IMR-90 (cell line): Measurements from ENCODE around the gene FEZ2. TPM values are rescaled to one million over a fixed set of nuclear protein-coding genes. Genes with fewer than 3 reads are reported as not detected.

Experiments
- ATAC-seq: fragments of 200-7000 bp; cut with Tn5 transposase; 2 replicates; pipeline ENCODE4 v1.9.1; 2020; ENCODE audit warnings: low read depth, mild to moderate bottlenecking, moderate library complexity
- BruUV-seq: library from RNA; stranded (reverse); fragments of 400-500 nt; replicated peaks from 2 replicates; lab custom pipeline; 2021; lab: Mats Ljungman, UMichigan
- CTCF ChIA-PET: fragments of 300-600 bp; formaldehyde crosslinking; extraction: SDS; loops from one replicate; lab custom pipeline; 2021; ENCODE audit warnings: antibody characterized with exemption; lab: Yijun Ruan, JAX
- POLR2A ChIA-PET: fragments of 300-600 bp; sonication (Branson Sonifier 250); formaldehyde crosslinking; loops from one replicate; lab custom pipeline; 2022; ENCODE audit warnings: antibody characterized with exemption; ENCODE audit not compliant: unreplicated experiment; lab: Charles Lee
- DNase-seq: peaks from one replicate; pipeline ENCODE4 v3.0.0; 2013
- H2AFZ ChIP-seq: replicated peaks from 2 replicates; pipeline ENCODE3; 2013; ENCODE audit warnings: low read length, mild to moderate bottlenecking; ENCODE audit not compliant: poor library complexity
- H2AK5ac ChIP-seq: 2 replicates; pipeline ENCODE4 v1.6.1; 2013; ENCODE audit warnings: low read depth, low read length, inconsistent platforms
- H2AK9ac ChIP-seq: replicated peaks from 2 replicates; pipeline ENCODE3; 2013; ENCODE audit warnings: mild to moderate bottlenecking, low read depth, low read length, moderate library complexity; ENCODE audit not compliant: poor library complexity
- H2BK120ac ChIP-seq: 2 replicates; pipeline ENCODE4 v1.6.1; 2013; ENCODE audit warnings: low read depth, low read length, inconsistent platforms
- H2BK15ac ChIP-seq: 3 replicates; pipeline ENCODE4 v1.6.1; 2013; ENCODE audit warnings: low read depth, low read length, inconsistent platforms
- H2BK20ac ChIP-seq: 2 replicates; pipeline ENCODE4 v1.6.1; 2013; ENCODE audit warnings: low read depth, mild to moderate bottlenecking, inconsistent platforms, low read length, moderate library complexity
- H2BK5ac ChIP-seq: 2 replicates; pipeline ENCODE4 v1.6.1; 2013; ENCODE audit warnings: mild to moderate bottlenecking, low read depth, low read length, inconsistent platforms; ENCODE audit not compliant: poor library complexity, severe bottlenecking
- H3K14ac ChIP-seq: replicated peaks from 2 replicates; pipeline ENCODE4 v1.6.1; 2013; ENCODE audit warnings: low read depth, low read length, inconsistent platforms
- H3K18ac ChIP-seq: 2 replicates; pipeline ENCODE4 v1.6.1; 2013; ENCODE audit warnings: low read depth, low read length, control low read depth
- H3K23ac ChIP-seq: 2 replicates; pipeline ENCODE4 v1.6.1; 2013; ENCODE audit warnings: low read depth, low read length, inconsistent platforms
- H3K27ac ChIP-seq: 2 replicates; pipeline ENCODE4 v1.5.1; 2013; ENCODE audit warnings: mild to moderate bottlenecking, control low read depth, low read length; ENCODE audit not compliant: insufficient read depth
- H3K27me3 ChIP-seq: 2 replicates; pipeline ENCODE4 v1.6.1; 2013; ENCODE audit warnings: low read length; ENCODE audit not compliant: control insufficient read depth, insufficient read depth
- H3K36me3 ChIP-seq: 2 replicates; pipeline ENCODE4 v1.6.1; 2013; ENCODE audit warnings: low read length, mixed read lengths; ENCODE audit not compliant: control insufficient read depth, insufficient read depth
- H3K4ac ChIP-seq: 2 replicates; pipeline ENCODE4 v1.6.1; 2013; ENCODE audit warnings: low read depth, low read length, inconsistent platforms
- H3K4me1 ChIP-seq: 2 replicates; pipeline ENCODE4 v1.6.1; 2013; ENCODE audit warnings: low read length, mixed read lengths; ENCODE audit not compliant: control insufficient read depth, insufficient read depth
- H3K4me2 ChIP-seq: 2 replicates; pipeline ENCODE4 v1.6.1; 2013; ENCODE audit warnings: low read depth, mild to moderate bottlenecking, control low read depth, low read length, moderate library complexity
- H3K4me3 ChIP-seq: 2 replicates; pipeline ENCODE4 v1.5.1; 2013; ENCODE audit warnings: low read depth, mild to moderate bottlenecking, control low read depth, low read length, moderate library complexity; ENCODE audit not compliant: insufficient read depth
- H3K56ac ChIP-seq: 2 replicates; pipeline ENCODE4 v1.6.1; 2013; ENCODE audit warnings: low read length, inconsistent platforms; ENCODE audit not compliant: insufficient read depth; ENCODE audit errors: extremely low read depth
- H3K79me1 ChIP-seq, 2 experiments: 2 replicates each; pipeline ENCODE4 v1.6.1; 2013; ENCODE audit warnings: low read length in 2 of 2, inconsistent platforms in 1 of 2, low read depth in 1 of 2
- H3K9ac ChIP-seq: 2 replicates; pipeline ENCODE4 v1.6.1; 2013; ENCODE audit warnings: low read depth, low read length, control low read depth
- H3K9me1 ChIP-seq: 2 replicates; pipeline ENCODE4 v1.6.1; 2013; ENCODE audit warnings: low read length, inconsistent platforms; ENCODE audit not compliant: insufficient read depth
- H3K9me3 ChIP-seq: 2 replicates; pipeline ENCODE4 v1.6.1; 2013; ENCODE audit warnings: low read length; ENCODE audit not compliant: control insufficient read depth, insufficient read depth
- H4K20me1 ChIP-seq: 2 replicates; pipeline ENCODE4 v1.6.1; 2013; ENCODE audit warnings: low read length, inconsistent platforms; ENCODE audit not compliant: insufficient read depth
- H4K5ac ChIP-seq: 2 replicates; pipeline ENCODE4 v1.6.1; 2013; ENCODE audit warnings: mild to moderate bottlenecking, low read depth, low read length, control low read depth
- H4K8ac ChIP-seq, 2 experiments: 2 replicates each; pipeline ENCODE4 v1.6.1; 2013; ENCODE audit warnings: low read depth in 2 of 2, low read length in 2 of 2, control low read depth in 1 of 2, inconsistent platforms in 1 of 2
- H4K91ac ChIP-seq: 2 replicates; pipeline ENCODE4 v1.6.1; 2013; ENCODE audit warnings: low read depth, low read length, inconsistent platforms; ENCODE audit not compliant: insufficient read depth
- BHLHE40 ChIP-seq: fragments of 150-350 bp; IDR thresholded peaks from 2 replicates; pipeline ENCODE4 v1.6.1; 2016; ENCODE audit warnings: mild to moderate bottlenecking, low read depth, low read length
- CHD1 ChIP-seq: IDR thresholded peaks from 2 replicates; pipeline ENCODE4 v1.6.1; 2012; ENCODE audit warnings: low read depth, low read length, improper control_type of control experiment
- CTCF ChIP-seq: conservative IDR thresholded peaks from 2 replicates; pipeline ENCODE4 v1.5.1; 2012; ENCODE audit warnings: mild to moderate bottlenecking, low read depth, low read length, improper control_type of control experiment
- ELK1 ChIP-seq: fragments of 150-350 bp; IDR thresholded peaks from 2 replicates; pipeline ENCODE4 v1.6.1; 2016; ENCODE audit warnings: low read depth, mild to moderate bottlenecking, low read length, moderate library complexity, borderline replicate concordance
- POLR2A ChIP-seq: IDR thresholded peaks from 2 replicates; pipeline ENCODE4 v1.6.1; 2012; ENCODE audit warnings: mild to moderate bottlenecking, low read depth, low read length
- RCOR1 ChIP-seq: IDR thresholded peaks from 2 replicates; pipeline ENCODE4 v1.6.1; 2012; ENCODE audit warnings: mild to moderate bottlenecking, low read length, improper control_type of control experiment; ENCODE audit not compliant: insufficient replicate concordance
- SMC3 ChIP-seq: fragments of 150-350 bp; IDR thresholded peaks from 2 replicates; pipeline ENCODE4 v1.6.1; 2016; ENCODE audit warnings: low read depth, mild to moderate bottlenecking, antibody characterized with exemption, low read length, moderate library complexity
- WGBS, 2 experiments: methylation state at CpG; one replicate each; pipeline versions ENCODE4 v1.1.5 to v1.1.7; 2013; ENCODE audit warnings: missing lambda C conversion rate in 2 of 2; ENCODE audit not compliant: insufficient read length in 1 of 2; ENCODE audit errors: extremely low coverage in 2 of 2; 5-methylcytosine and 5-hydroxymethylcytosine counted together
- dilution Hi-C: fragments of 300-500 bp; cut with HindIII; formaldehyde crosslinking; loops from one replicate; pipeline ENCODE4 v1.14.3; 2018; ENCODE audit warnings: low sequenced_read_pairs; ENCODE audit not compliant: unreplicated experiment
- in situ Hi-C: fragments of 300-500 bp; cut with MboI; formaldehyde crosslinking; loops from 3 replicates; pipeline ENCODE4 v1.14.3; 2019; ENCODE audit warnings: low sequenced_read_pairs, inconsistent platforms, mixed read lengths
- intact Hi-C: fragments of 100-400 bp; cut with micrococcal nuclease; formaldehyde crosslinking; loops from 2 replicates; pipeline ENCODE4 v1.10.0; 2022
- polyA plus RNA-seq, 3 experiments: library from polyadenylated mRNA; depleted of rRNA; stranded (reverse); fragments of >200 nt; gene quantifications; 2 replicates each; pipeline ENCODE4 v1.2.3, GENCODE V29; 2012; ENCODE audit warnings: low replicate concordance in 1 of 3
- total RNA-seq: library from RNA; depleted of rRNA; stranded (reverse); fragments of >200 nt; gene quantifications from 2 replicates; pipeline ENCODE4 v1.2.3, GENCODE V29; 2012

FEZ2 gene
- total and polyA plus RNA-seq, 2 of the 4 experiments (the other 2 are of a cell fraction) = 19.4 to 31.6 TPM

- no peak overlapping the region for H3K18ac ChIP-seq
- H2AK9ac ChIP-seq = no peak overlapping the region
- H4K5ac ChIP-seq = no peak overlapping the region
- no peak overlapping the region for H3K9ac ChIP-seq
- no peak overlapping the region for H2BK20ac ChIP-seq
- dilution Hi-C loops = no loop called here
- WGBS, 2 experiments = no CpG with 5 or more reads among the region's 3 CpGs
- no peak overlapping the region for H2BK120ac ChIP-seq
- H4K20me1 ChIP-seq = no peaks in the 10 kb centered on the region
- H3K56ac ChIP-seq = no peak overlapping the region
- in situ Hi-C loops = no loop called here
- no peaks in the 10 kb centered on the region for H3K27me3 ChIP-seq
- H3K4me2 ChIP-seq = no peak overlapping the region
- H2BK5ac ChIP-seq = no peak overlapping the region
- no peak overlapping the region for H3K4me3 ChIP-seq
- no peak overlapping the region for H4K91ac ChIP-seq
- no peak overlapping the region for H2AFZ ChIP-seq
- H3K14ac ChIP-seq = no peak overlapping the region
- H2AK5ac ChIP-seq = no peak overlapping the region
- 0 out of 2 replicates have a peak, but pooled peaks cover 3% of the 10 kb centered on the region for H3K4me1 ChIP-seq
- TF ChIP-seq CTCF (no peak), ELK1 (no peak), CHD1 (no peak), BHLHE40 (no peak), SMC3 (no peak), POLR2A (no peak), RCOR1 (no peak)
- H3K9me3 ChIP-seq = no peaks in the 10 kb centered on the region
- no peak overlapping the region for H3K4ac ChIP-seq
- H4K8ac ChIP-seq = no peak overlapping the region
- POLR2A ChIA-PET = interaction anchor here (1.1 kb wide), 1 partner anchor 15 kb away, joined by 3 read pairs; the partner anchor contains the start of gene FEZ2
- no peak for DNase-seq
- peaks cover 5% of the 10 kb centered on the region for H3K9me1 ChIP-seq
- BruUV-seq = no TSS peak
- CTCF ChIA-PET = interaction anchor here (0.8 kb wide), 1 partner anchor 32 kb away, joined by 3 read pairs; no protein-coding TSS in a partner anchor
- no peak for ATAC-seq
- intact Hi-C loops = no loop called here
- H2BK15ac ChIP-seq = no peak overlapping the region
- peak overlapping the region; percentile 13; the same call in 1 of the 2 replicates for H3K23ac ChIP-seq
- H3K36me3 ChIP-seq = peaks cover 39% of the 10 kb centered on the region
- H3K27ac ChIP-seq = no peak overlapping the region
- H3K79me1 ChIP-seq = peaks cover 35 to 77% of the 10 kb centered on the region in 2 experiments
Measured at GRCh38 chr2:36582951-36583350, 15.0 kb downstream of the FEZ2 start.
